Mesodermal cell (in vitro differentiated cells): ENCODE measurements around the gene METTL16.
"Not testable (repeated sequence)": the region's sequence is repeated elsewhere in the genome, so short reads cannot be mapped to it uniquely, and the experiment has no call there.

Experiments
- H3K27ac ChIP-seq: 2 replicates; pipeline ENCODE4 v1.7.0; 2013; ENCODE audit warnings: mild to moderate bottlenecking, low read depth, low read length, moderate library complexity; ENCODE audit not compliant: severe bottlenecking
- H3K36me3 ChIP-seq: 2 replicates; pipeline ENCODE4 v1.7.1; 2013; ENCODE audit warnings: mild to moderate bottlenecking, low read length, moderate library complexity; ENCODE audit not compliant: control insufficient read depth, insufficient read depth
- H3K4me1 ChIP-seq: one replicate; pipeline ENCODE4 v1.7.1; 2013; ENCODE audit warnings: mild to moderate bottlenecking, low read length; ENCODE audit not compliant: insufficient read depth, control insufficient read depth, poor library complexity, severe bottlenecking
- H3K4me3 ChIP-seq: 2 replicates; pipeline ENCODE4 v1.7.0; 2013; ENCODE audit warnings: low read length, control low read depth, mild to moderate bottlenecking; ENCODE audit not compliant: insufficient read depth, poor library complexity, severe bottlenecking; ENCODE audit errors: extremely low read depth
- H3K9me3 ChIP-seq: 2 replicates; pipeline ENCODE4 v1.7.1; 2013; ENCODE audit warnings: mild to moderate bottlenecking, low read length, moderate library complexity; ENCODE audit not compliant: control insufficient read depth
- WGBS, 2 experiments: methylation state at CpG; one replicate each; pipeline ENCODE4 v1.1.5; 2013; ENCODE audit warnings: missing lambda C conversion rate in 2 of 2; ENCODE audit not compliant: insufficient coverage in 2 of 2; 5-methylcytosine and 5-hydroxymethylcytosine counted together

METTL16 gene

DNA sequence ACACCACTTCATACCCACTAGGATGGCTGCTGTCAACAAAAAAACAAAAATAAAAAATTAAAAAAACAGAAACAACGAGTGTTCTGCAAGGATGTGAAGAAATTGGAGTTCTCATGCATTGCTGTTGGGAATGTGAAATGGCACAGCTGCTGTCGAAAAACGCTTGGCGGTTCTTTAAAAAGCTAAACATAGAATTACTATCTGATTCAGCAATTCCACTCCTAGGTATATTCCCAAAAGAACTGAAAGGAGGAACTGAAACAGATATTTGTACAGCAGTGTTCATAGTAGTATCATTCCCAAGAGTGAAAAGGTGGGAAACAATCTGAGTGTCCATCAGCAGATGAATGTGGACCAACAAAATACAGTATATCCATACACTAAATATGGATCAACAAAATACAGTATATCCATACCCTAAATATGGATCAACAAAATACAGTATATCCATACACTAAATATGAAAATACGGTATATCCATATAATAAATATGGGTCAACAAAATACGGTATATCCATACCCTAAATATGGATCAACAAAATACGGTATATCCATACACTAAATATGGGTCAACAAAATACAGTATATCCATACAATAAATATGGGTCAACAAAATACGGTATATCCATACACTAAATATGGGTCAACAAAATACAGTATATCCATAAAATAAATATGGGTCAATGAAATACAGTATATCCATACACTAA lies 8.7 kb downstream of the METTL16 start:
- WGBS, 2 experiments = 90 to 100% methylated on average over 2 of the region's 8 CpGs
- Histone ChIP-seq H3K27ac (no peak overlapping the region), H3K4me3 (no peak overlapping the region), H3K4me1 (peaks cover 5% of the 10 kb centered on the region), H3K36me3 (peaks cover 47% of the 10 kb centered on the region), H3K9me3 (no peaks in the 10 kb centered on the region)

DNA sequence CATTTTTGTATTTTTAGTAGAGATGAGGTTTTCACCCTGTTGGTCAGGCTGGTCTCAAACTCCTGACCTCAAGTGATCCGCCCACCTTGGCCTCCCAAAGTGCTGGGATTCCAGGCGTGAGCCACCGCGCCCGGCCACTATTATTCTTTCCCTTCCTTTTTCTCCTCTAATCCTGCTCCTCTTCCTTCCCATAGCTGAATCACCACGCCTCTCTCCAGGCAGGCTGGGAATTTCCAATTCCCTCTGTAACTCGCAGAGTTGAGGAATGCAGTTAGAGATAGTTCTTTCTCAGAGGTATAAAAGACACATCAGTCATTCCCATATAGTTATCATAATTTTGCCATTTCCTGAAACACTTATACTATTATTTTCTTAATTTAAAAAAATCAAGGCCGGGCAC lies 11.2 kb downstream of the METTL16 start:
- no peak overlapping the region for H3K27ac ChIP-seq
- 92 to 96% methylated on average over 4 to 5 of the region's 8 CpGs for WGBS, 2 experiments
- H3K4me3 ChIP-seq = no peak overlapping the region
- H3K9me3 ChIP-seq = no peaks in the 10 kb centered on the region
- H3K4me1 ChIP-seq = peaks cover 5% of the 10 kb centered on the region
- peaks cover 61% of the 10 kb centered on the region for H3K36me3 ChIP-seq

DNA sequence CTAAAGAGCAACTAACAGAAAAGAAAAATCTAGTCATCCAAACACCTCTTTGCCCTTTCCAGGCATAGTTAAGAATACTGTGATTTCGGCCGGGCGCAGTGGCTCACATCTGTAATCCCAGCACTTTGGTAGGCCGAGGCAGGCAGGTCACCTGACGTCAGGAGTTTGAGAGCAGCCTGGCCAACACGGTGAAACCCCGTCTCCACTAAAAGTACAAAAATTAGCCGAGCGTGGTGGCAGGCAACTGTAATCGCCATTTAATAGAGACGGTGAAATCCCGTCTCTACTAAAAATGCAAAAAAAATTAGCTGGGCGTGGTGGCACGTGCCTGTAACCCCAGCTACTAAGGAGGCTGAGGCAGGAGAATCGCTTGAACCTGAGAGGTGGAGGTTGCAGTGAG lies 22.4 kb downstream of the METTL16 start:
- not testable (repeated sequence) for H3K27ac ChIP-seq, H3K9me3 ChIP-seq, H3K4me3 ChIP-seq
- Histone ChIP-seq H3K4me1 (peaks cover 24% of the 10 kb centered on the region), H3K36me3 (peaks cover 15% of the 10 kb centered on the region)
- 92 to 95% methylated on average over 15 of the region's 15 CpGs for WGBS, 2 experiments

DNA sequence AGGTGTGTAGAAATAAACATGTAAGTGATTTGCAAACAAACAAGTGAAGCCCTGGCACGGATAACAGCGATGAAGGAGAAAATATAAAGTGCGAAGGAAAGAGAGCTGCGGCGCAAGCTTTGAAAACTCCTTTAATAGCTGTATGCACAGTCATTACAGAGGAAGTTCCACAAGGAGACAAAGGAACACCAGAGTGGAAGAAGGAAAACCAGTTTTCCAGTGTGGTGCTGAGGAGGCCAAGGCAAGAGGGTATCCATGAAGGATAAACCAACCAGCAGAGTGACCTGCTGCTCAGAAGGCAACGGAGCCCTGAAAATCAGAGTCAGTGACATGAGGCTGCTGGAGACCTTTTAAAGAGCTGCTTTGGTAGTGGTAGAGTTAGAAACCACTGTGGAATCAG lies 24.4 kb downstream of the METTL16 start:
- Histone ChIP-seq H3K36me3 (peaks cover 5% of the 10 kb centered on the region), H3K9me3 (no peaks in the 10 kb centered on the region), H3K4me1 (peaks cover 16% of the 10 kb centered on the region), H3K4me3 (no peak overlapping the region), H3K27ac (no peak overlapping the region)
- WGBS, 2 experiments = 87 to 100% methylated on average over 5 of the region's 6 CpGs

DNA sequence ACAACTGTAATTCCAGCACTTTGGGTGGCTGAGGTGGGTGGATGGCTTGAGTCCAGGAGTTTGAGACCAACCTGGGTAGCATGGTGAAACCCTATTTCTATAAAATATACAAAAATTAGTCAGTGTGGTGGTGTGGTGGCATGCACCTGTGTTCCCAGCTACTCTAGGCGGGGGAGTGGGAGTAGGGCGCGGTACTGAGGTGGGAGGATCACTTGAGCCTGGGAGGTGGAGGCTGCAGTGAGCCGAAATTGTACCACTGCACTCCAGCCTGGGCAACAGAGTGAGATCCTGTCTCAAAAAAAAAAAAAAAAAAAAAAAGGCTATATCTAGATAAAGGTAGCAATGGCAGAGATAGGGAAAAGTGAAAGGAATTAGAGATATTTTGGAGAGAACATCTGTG lies 25.0 kb downstream of the METTL16 start:
- WGBS, 2 experiments = no CpG with 5 or more reads among the region's 4 CpGs
- H3K9me3 ChIP-seq = not testable (repeated sequence)

DNA sequence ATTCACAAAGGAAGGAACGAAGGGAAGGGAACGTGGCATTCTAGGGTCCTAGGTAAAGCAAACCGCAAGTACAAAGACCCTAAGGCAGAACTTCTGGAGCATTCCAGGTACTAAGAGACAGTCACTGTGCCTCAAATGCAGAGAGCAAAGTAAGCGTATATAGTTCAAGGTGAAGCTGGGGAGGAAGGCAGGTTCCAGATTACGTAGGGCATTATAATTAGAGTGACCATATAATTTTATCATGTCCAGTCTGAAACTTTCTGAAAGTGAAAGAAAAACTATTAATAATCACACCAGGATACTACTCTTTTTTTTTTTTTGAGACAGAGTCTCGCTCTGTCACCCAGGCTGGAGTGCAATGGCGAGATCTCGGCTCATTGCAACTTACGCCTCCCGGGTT lies 25.7 kb downstream of the METTL16 start:
- peaks cover 10% of the 10 kb centered on the region for H3K4me1 ChIP-seq

More for the DNA sequence above, 25.0 kb downstream of the METTL16 start:
- not testable (repeated sequence) for H3K27ac ChIP-seq, H3K4me3 ChIP-seq, H3K36me3 ChIP-seq
- H3K4me1 ChIP-seq = peaks cover 16% of the 10 kb centered on the region

DNA sequence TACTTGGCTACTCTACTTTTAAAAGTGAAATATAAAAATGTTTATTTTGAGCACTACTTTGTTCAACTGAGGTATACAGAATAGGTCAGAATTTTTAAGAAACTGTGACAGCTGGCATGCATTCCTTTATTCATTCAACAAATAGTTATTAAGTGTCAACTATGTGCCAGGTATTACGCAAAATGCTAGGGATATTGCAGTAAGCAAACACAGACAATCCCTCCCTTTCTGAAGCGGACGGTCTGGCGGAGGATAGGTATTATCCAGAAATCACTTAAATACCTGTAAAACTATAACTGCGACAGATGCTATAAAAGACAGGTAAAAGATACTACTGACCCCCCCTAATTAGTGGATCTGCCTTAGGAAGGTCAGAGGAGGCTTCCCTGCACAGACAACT lies 26.1 kb downstream of the METTL16 start:
- no peaks in the 10 kb centered on the region for H3K9me3 ChIP-seq
- H3K27ac ChIP-seq = no peak overlapping the region
- WGBS, 2 experiments = 100% methylated on average over 1 of the region's 5 CpGs; no CpG with 5 or more reads in 1 of the 2 experiments
- H3K36me3 ChIP-seq = peaks cover 8% of the 10 kb centered on the region
- H3K4me3 ChIP-seq = no peak overlapping the region
- peaks cover 5% of the 10 kb centered on the region for H3K4me1 ChIP-seq

More for the DNA sequence above, 25.7 kb downstream of the METTL16 start:
- WGBS, 2 experiments = 97 to 98% methylated on average over 4 to 6 of the region's 10 CpGs
- Histone ChIP-seq H3K9me3 (no peaks in the 10 kb centered on the region), H3K27ac (no peak overlapping the region), H3K36me3 (peaks cover 5% of the 10 kb centered on the region), H3K4me3 (no peak overlapping the region)

DNA sequence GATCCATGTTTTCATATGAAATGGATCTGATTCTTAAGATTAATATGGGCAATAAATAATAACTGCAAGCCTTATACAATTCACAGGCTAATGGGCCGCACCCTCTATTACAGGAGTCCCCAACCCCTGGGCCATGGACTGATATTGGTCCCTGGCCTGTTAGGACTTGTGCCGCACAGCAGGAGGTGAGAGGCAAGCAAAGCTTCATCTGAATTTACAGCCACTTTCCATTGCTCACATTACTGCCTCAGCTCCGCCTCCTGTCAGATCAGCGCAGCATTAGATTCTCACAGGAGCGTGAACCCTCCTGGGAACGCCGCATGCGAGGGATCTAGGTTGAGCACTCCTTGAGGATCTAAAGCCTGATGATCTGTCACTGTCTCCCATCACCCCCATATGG lies 26.8 kb downstream of the METTL16 start:
- Histone ChIP-seq H3K4me3 (no peak overlapping the region), H3K4me1 (peaks cover 1% of the 10 kb centered on the region), H3K36me3 (peaks cover 12% of the 10 kb centered on the region), H3K9me3 (no peaks in the 10 kb centered on the region), H3K27ac (no peak overlapping the region)
- WGBS, 2 experiments = 81 to 91% methylated on average over 6 to 7 of the region's 8 CpGs

DNA sequence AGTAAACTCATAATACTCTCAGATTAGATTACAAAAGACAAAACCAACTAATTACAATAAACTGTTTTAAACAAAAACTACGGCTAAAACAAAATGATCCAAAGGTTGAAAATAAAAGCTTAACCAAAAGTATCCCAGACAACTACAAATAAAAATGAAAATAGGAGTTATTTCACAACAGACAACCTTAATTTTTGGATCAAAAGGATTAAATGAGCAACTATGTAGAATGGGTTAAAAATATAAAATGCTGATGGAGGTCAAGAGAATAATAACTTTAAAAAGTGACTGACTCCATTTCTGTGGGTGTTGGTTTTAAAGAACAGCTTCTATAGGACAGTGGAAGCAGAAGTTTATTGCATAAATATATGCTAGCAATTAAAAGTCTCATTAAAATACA lies 28.6 kb downstream of the METTL16 start:
- H3K36me3 ChIP-seq = peaks cover 21% of the 10 kb centered on the region
- no CpG with 5 or more reads among the region's 1 CpG for WGBS, 2 experiments
- H3K9me3 ChIP-seq = no peaks in the 10 kb centered on the region
- H3K4me3 ChIP-seq = no peak overlapping the region
- H3K4me1 ChIP-seq = no peaks in the 10 kb centered on the region
- H3K27ac ChIP-seq = no peak overlapping the region

DNA sequence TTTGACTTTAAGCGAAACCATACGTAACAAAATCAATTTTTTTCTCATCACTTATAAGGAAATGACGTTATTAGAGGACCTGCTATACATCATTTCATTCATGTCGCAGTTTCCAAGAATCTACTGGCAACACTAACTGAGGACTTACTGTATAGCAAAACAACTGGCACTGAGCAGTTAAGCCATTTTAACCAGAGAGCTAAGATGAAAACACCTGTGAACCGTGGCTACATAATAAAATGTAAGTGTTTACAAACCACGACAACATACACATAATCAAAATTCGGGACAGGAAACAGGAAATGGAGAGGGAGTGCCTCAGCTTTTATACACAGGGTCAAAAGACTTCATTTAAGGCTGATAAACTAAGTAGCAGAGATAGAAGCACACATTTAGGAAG lies 29.5 kb downstream of the METTL16 start:
- no peaks in the 10 kb centered on the region for H3K9me3 ChIP-seq
- H3K27ac ChIP-seq = no peak overlapping the region
- WGBS, 2 experiments = 95 to 96% methylated on average over 4 of the region's 7 CpGs
- H3K36me3 ChIP-seq = peaks cover 28% of the 10 kb centered on the region
- no peaks in the 10 kb centered on the region for H3K4me1 ChIP-seq
- no peak overlapping the region for H3K4me3 ChIP-seq

DNA sequence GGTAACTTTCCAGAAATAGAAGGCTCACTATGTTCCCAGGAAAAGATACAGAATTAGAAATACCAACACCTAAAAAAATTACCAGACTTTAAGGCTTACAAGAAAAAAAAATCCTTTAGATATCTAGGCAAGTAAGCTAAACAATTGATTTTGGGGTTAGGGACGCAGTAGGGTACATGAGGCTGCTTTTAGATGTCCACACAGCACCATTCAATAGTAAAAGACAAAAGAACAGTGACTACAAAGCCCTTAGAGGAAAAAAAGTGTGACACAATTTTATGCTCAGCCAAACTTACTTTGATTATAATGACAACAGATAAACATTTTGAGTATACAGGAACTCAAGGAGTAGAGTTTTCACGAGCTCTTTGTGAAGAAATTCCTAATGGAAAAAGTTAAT lies 29.9 kb downstream of the METTL16 start:
- no peaks in the 10 kb centered on the region for H3K9me3 ChIP-seq
- no peak overlapping the region for H3K4me3 ChIP-seq
- no peaks in the 10 kb centered on the region for H3K4me1 ChIP-seq
- H3K36me3 ChIP-seq = peaks cover 32% of the 10 kb centered on the region
- no peak overlapping the region for H3K27ac ChIP-seq
- 80% methylated on average over 1 of the region's 2 CpGs; no CpG with 5 or more reads in 1 of the 2 experiments for WGBS, 2 experiments
